GM18858 (cell line): Measurements from ENCODE around the gene ZNF444.
"Not testable (repeated sequence)": the region's sequence is repeated elsewhere in the genome, so short reads cannot be mapped to it uniquely, and the experiment has no call there.

Source experiments
- ATAC-seq: cut with Tn5 transposase; IDR thresholded peaks from one replicate; pipeline ENCODE4 v1.9.1; 2021; ENCODE audit not compliant: unreplicated experiment

The ZNF444 gene

GRCh38 chr19:56144831-56145230, 3.7 kb downstream of the ZNF444 start:
- ATAC-seq = no peak

DNA sequence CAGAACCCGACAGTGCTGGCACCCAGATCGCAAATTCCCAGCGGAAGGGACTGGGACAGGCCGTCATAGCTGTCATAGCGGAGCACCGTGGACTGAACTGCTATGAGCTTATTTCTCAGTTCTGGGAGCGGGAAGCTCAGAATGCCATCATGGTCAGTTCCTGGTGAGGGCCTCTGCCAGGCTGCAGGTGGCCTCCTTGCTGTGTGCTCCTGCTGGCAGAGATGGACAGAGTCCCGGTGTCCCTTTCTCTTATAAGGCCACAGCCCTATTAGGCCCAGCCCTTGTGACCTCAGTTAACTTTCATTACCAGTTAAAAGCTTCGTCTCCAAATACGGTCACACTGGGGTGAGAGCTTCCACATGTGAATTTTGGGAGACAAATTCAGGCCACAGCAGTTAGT, 4.6 kb downstream of the ZNF444 start:
- ATAC-seq = no peak

GRCh38 chr19:56146904-56147303, 5.8 kb downstream of the ZNF444 start:
- ATAC-seq = no peak

DNA sequence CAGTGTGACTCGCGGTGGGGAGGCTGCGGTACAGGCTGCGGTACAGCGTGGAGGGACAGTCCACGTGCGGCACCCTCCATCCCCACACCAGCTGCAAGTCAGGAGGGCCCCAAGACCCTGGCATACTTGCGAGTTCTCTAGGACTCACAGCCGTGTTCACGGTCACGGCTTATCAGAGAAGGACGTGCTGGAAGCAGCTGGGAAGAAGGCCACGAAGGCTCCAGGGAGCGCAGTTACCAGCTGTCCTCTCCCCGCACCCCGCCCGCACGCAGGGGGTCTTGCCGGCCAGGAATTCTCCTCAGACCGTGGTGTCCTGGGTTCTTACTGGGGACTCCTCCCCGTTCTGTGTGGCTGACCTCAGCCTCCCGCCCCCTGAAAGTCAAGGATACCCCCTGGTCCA, 6.2 kb downstream of the ZNF444 start:
- ATAC-seq = no peak

GRCh38 chr19:56148096-56148495, 7.0 kb downstream of the ZNF444 start:
- no peak for ATAC-seq

- not testable (repeated sequence) for ATAC-seq
Observed at GRCh38 chr19:56148955-56149655, 8.0 kb downstream of the ZNF444 start.

GRCh38 chr19:56149656-56150038, 8.6 kb downstream of the ZNF444 start:
- no peak for ATAC-seq

- ATAC-seq = no peak
Observed at GRCh38 chr19:56150358-56150757, 9.3 kb downstream of the ZNF444 start.

DNA sequence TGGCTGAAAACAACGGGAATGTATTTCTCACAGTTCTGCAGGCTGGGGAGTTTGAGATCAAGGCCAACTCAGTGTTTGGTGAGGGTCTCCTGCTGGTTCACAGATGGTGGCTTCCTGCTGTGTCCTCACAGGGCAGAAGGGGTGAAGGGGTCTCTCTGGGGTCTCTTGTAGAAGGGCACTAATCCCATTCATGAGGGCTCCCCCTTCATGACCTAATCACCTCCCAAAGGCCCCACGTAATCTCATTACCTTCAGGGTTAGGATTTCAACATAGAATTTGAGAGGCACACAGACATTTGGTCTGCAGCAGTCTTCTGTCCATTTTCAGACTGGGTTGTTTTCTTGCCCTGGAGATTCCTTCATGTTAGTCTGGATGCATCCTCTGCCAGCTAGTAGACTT, 11.6 kb downstream of the ZNF444 start:
- ATAC-seq = no peak

- no peak for ATAC-seq
Observed at GRCh38 chr19:56153507-56153906, 12.4 kb downstream of the ZNF444 start.

DNA sequence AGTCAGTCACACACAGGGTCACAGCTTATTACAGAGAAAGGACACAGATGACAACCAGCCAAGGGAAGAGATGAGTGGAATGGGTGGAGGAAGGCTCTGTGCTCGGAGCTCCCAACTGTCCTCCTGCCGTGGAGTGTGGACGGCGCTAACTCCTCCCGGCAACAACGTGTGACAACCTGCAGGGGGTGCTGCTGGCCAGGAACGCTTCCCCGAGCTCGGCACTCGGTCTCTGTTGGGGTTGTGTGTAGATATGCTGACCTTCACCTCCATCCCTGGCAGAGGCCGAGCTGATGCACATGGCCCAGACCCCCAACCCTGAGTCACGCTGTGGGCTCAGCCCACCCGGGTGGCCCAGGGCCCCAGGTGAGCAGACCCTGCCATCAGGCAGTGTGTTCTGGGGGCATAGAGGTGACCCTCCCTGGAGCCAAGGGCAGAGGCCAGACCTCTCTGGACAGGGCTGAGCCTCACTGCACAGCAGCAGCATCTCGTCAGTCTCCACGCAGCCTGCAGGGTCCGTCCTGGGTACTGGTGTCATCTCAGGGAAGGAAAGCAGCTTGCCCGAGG, 14.1 kb downstream of the ZNF444 start:
- ATAC-seq = no peak

- no peak for ATAC-seq
Observed at GRCh38 chr19:56156768-56157167, 15.7 kb downstream of the ZNF444 start.

DNA sequence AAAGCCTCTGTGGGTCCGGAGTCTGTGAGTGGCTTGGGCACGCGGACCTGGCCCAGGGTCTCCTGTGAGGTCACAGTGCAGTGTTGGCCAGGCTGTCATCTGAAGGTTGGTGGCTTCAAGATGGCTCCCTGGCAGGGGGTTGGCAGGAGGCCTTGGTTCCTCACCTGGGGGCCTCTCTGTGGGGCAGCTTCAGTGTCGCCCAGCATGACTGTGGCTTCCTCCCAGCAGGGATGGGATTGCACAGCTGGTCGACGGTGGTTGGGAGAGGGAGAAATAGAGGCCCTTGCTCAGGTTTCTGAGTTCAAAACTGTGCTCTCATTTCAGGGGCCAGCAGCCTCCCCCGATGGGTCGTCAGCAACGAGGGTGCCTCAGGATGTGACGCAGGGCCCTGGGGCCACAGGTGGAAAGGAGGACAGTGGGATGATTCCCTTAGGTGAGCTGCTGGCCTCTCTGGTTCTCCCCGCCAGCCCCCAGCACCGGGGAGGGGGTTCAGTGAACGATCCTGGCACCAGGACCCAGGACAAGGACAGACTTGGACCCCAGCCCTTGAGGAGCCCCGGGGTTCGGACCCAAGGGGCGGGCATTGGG, 17.2 kb downstream of the ZNF444 start:
- no peak for ATAC-seq

- ATAC-seq = no peak
Observed at GRCh38 chr19:56159009-56159559, 18.0 kb downstream of the ZNF444 start.

DNA sequence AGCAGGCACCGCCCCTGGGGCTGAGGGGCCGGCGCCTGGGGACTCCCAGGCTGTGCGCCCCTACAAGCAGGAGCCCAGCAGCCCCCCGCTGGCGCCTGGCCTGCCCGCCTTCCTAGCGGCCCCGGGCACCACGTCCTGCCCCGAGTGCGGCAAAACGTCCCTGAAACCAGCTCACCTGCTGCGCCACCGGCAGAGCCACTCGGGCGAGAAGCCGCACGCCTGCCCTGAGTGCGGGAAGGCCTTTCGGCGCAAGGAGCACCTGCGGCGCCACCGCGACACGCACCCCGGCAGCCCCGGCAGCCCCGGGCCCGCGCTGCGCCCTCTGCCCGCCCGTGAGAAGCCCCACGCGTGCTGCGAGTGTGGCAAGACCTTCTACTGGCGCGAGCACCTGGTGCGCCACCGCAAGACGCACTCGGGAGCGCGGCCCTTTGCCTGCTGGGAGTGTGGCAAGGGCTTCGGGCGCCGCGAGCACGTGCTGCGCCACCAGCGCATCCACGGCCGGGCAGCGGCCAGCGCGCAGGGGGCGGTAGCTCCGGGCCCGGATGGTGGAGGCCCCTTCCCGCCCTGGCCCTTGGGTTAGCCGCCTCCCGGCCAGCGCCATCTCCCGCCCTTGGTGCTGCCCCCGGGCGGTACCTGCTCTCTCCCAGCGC, 18.7 kb downstream of the ZNF444 start:
- no peak for ATAC-seq

- ATAC-seq = no peak
Observed at GRCh38 chr19:56161534-56161933, 20.4 kb downstream of the ZNF444 start.

- no peak for ATAC-seq
Observed at GRCh38 chr19:56162258-56162657, 21.2 kb downstream of the ZNF444 start.

GRCh38 chr19:56163097-56163496, 22.0 kb downstream of the ZNF444 start:
- ATAC-seq = no peak

GRCh38 chr19:56167064-56167578, 26.0 kb downstream of the ZNF444 start:
- ATAC-seq = no peak

DNA sequence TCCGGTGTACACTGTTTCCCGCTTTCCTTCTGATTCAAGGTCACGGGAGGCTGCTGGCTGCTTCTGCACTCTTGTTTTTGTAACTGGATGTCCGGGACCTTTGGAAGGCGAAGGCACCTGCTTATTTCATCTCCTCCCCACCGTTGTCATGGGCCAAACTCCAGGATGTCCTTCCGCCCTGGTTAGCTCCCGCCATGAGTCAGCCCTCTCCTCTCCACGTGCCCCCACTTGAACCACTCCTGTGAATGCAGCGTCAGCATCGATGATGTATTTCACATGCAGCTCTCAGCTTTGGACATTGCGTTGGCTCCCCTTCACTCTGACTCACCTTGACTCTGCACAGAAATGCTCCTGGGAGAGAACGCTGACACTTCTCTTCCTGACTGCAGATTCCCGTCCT, 29.2 kb downstream of the ZNF444 start:
- ATAC-seq = no peak

DNA sequence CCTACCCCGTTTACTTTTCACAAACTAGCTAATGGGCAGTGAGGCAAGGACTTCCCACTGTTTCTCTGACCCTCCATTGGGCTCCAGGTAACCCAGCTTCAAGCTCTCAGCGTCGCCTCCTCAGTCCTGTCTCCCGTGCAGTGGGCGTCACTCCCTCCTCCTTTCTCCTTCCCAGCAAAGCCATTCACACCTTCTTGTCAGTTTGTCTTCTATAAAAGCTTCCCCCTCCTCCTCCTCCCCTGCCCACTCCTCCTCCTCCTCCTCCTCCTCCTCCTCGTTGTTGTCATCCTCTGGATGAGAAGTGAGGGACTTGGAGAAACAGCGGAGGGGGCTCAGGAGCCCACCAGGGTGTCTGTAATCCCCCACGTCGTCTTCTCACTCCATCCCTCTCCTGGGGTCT, 33.0 kb downstream of the ZNF444 start:
- ATAC-seq = no peak

DNA sequence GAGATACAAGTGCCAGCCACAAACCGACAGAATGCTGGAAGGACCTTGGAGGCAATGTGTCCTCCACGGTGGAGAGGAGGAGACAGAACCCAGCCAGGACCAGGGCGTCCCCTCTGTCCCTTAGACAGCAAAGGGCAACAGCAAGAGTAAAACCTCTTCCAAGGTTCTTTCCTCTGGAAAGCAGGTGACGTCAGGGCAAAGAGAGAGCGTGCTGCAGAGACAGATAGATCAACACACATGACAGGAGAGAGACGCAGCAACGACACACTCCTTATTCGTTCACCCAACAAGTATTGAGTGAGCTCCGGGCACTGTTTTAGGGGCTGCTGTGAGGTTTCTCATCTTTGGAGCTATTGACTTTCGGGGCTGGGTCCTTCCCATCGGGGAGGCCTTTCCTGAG, 33.5 kb downstream of the ZNF444 start:
- ATAC-seq = no peak
